HG02678 (cell line): ENCODE data around the gene CEND1.
"Not testable (repeated sequence)": the region's sequence is repeated elsewhere in the genome, so short reads cannot be mapped to it uniquely, and the experiment has no call there.

Experiments used
- ATAC-seq: cut with Tn5 transposase; IDR thresholded peaks from one replicate; pipeline ENCODE4 v1.9.1; 2021; ENCODE audit warnings: mild to moderate bottlenecking, moderate library complexity; ENCODE audit not compliant: unreplicated experiment

The CEND1 gene

GRCh38 chr11:765025-765801, 24.7 kb downstream of the CEND1 start:
- ATAC-seq = peak; percentile 45

GRCh38 chr11:764322-765024, 25.4 kb downstream of the CEND1 start:
- ATAC-seq = no peak

- ATAC-seq = no peak
Observed at GRCh38 chr11:763549-764321, 26.2 kb downstream of the CEND1 start.

GRCh38 chr11:763073-763463, 26.8 kb downstream of the CEND1 start:
- no peak for ATAC-seq

- ATAC-seq = no peak
Observed at GRCh38 chr11:762421-763072, 27.3 kb downstream of the CEND1 start.

- ATAC-seq = no peak
Observed at GRCh38 chr11:761526-762108, 28.3 kb downstream of the CEND1 start.

- ATAC-seq = no peak
Observed at GRCh38 chr11:760236-760635, 29.7 kb downstream of the CEND1 start.

- ATAC-seq = no peak
Observed at GRCh38 chr11:749731-750130, 40.2 kb downstream of the CEND1 start.

- no peak for ATAC-seq
Observed at GRCh38 chr11:748007-748359, 41.9 kb downstream of the CEND1 start.

- ATAC-seq = peak; percentile 91
Observed at GRCh38 chr11:747158-748006, 42.5 kb downstream of the CEND1 start, which contains the start of gene TALDO1. Gene TALDO1 (plus strand): TSS chr11:747464. CDS start chr11:747482, 18 bp downstream.

- ATAC-seq = peak; percentile 26
Observed at GRCh38 chr11:746289-747157, 43.4 kb downstream of the CEND1 start.

- no peak for ATAC-seq
Observed at GRCh38 chr11:745428-745827, 44.5 kb downstream of the CEND1 start.

GRCh38 chr11:742571-743201, 47.2 kb downstream of the CEND1 start:
- ATAC-seq = no peak

GRCh38 chr11:742156-742546, 47.7 kb downstream of the CEND1 start:
- no peak for ATAC-seq

GRCh38 chr11:737899-738298, 52.0 kb downstream of the CEND1 start:
- ATAC-seq = not testable (repeated sequence)

GRCh38 chr11:737366-737765, 52.5 kb downstream of the CEND1 start:
- no peak for ATAC-seq
